Mucosa of descending colon (tissue), 3 donors: Measurements from ENCODE around the gene ADGRF3. TPM values are rescaled to one million over a fixed set of nuclear protein-coding genes. Genes with fewer than 3 reads are reported as not detected.
"Not testable (repeated sequence)": the region's sequence is repeated elsewhere in the genome, so short reads cannot be mapped to it uniquely, and the experiment has no call there.

Source experiments
- ATAC-seq: fragments of 200-7000 bp; cut with Tn5 transposase; one replicate; pipeline ENCODE4 v1.9.1; 2020; ENCODE audit warnings: mild to moderate bottlenecking, moderate library complexity
- DNase-seq, 3 donors: peaks; one replicate each; pipeline ENCODE4 v3.0.0-alpha.2; 2020
- H3K36me3 ChIP-seq: fragments of 200-600 bp; one replicate; pipeline ENCODE4 v1.8.0; 2021; ENCODE audit warnings: low read depth, mild to moderate bottlenecking
- H3K4me1 ChIP-seq: fragments of 200-600 bp; one replicate; pipeline ENCODE4 v1.8.0; 2021; ENCODE audit warnings: low read depth, mild to moderate bottlenecking
- H3K4me3 ChIP-seq: fragments of 200-600 bp; one replicate; pipeline ENCODE4 v1.8.0; 2021; ENCODE audit warnings: mild to moderate bottlenecking
- H3K9me3 ChIP-seq: fragments of 200-600 bp; one replicate; pipeline ENCODE4 v1.8.0; 2021; ENCODE audit warnings: mild to moderate bottlenecking
- intact Hi-C, 2 donors: fragments of 100-400 bp; cut with DNase I in 1 of 2; cut with micrococcal nuclease in 1 of 2; formaldehyde crosslinking; loops; one replicate each; pipeline versions ENCODE4 v1.11.0 to v1.11.1; 2022; cut with DNase I, micrococcal nuclease
- total RNA-seq, 3 donors: library from RNA; stranded (reverse); fragmentation: NEBNext Ultra II Directional in 2 of 3; extraction: Animal tissue kit (Norgen Biotek cat#: 25700) in 2 of 3; gene quantifications; one replicate each; pipeline versions ENCODE4 v1.2.1 to v1.2.4, GENCODE V29; 2021 to 2023
- TF ChIP-seq, protein P1 (sequence below): fragments of 200-600 bp; IDR thresholded peaks from one replicate; pipeline ENCODE4 v1.8.0; 2022; ENCODE audit warnings: antibody characterized with exemption, mild to moderate bottlenecking
- donor health status: DM: no; HTN: no; CAD: no; lungs with moderate emphysema.
- donor health status: DM: no; HTN: no; CAD: no.
- donor health status: DM: no; HTN: yes; CAD: no.

Gene ADGRF3
- total RNA-seq, 3 donors from 2014 or later = 0.13 to 0.77 (median 0.32) TPM

DNA sequence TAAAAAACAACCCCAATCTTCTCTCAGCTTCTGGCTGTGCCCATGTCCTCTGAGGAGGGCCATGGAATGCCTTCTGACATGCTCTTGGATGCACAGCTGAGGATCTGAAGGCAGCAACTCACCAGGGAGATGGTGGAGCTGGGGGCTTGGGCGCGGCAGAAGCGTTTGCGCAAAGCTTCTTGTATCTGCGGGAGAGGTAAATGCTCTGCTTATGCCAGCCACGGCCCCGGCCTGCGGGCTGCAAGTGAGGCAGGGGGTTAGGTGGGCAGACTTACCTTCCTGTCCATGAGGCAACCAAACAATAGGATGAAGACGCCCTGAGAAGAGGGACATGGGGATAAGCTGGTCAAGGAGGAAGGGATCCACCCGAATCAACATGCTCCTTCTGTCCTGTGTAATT, 36.7 kb downstream of the ADGRF3 start:
- intact Hi-C loops = no loop called here
- no peak for ATAC-seq

DNA sequence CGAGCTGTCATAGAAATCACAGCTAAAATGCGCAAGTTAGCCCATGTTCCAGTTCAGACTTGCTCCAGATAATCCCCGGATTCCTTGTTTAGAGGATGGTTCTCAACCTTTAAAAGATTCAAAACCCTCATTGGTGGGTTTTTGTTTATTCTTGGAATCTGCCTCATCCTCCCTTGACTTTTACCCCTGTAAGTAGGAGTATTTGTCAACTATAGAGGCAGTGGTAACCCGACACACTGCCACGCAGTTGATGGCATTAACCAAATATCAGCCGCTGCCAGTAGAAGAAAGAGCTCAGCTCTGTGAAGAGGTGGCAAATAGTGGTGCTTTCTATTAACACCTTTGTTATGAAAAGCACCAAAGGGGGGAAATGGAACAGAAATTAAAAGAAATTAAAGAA, 41.0 kb downstream of the ADGRF3 start:
- H3K4me3 ChIP-seq = no peak overlapping the region
- no peaks in the 10 kb centered on the region for H3K36me3 ChIP-seq
- ATAC-seq = no peak
- no peak for DNase-seq
- TF ChIP-seq, protein P1, sequence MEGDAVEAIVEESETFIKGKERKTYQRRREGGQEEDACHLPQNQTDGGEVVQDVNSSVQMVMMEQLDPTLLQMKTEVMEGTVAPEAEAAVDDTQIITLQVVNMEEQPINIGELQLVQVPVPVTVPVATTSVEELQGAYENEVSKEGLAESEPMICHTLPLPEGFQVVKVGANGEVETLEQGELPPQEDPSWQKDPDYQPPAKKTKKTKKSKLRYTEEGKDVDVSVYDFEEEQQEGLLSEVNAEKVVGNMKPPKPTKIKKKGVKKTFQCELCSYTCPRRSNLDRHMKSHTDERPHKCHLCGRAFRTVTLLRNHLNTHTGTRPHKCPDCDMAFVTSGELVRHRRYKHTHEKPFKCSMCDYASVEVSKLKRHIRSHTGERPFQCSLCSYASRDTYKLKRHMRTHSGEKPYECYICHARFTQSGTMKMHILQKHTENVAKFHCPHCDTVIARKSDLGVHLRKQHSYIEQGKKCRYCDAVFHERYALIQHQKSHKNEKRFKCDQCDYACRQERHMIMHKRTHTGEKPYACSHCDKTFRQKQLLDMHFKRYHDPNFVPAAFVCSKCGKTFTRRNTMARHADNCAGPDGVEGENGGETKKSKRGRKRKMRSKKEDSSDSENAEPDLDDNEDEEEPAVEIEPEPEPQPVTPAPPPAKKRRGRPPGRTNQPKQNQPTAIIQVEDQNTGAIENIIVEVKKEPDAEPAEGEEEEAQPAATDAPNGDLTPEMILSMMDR = no peak
- no peaks in the 10 kb centered on the region for H3K9me3 ChIP-seq
- intact Hi-C loops = no loop called here
- H3K4me1 ChIP-seq = no peaks in the 10 kb centered on the region

More for the DNA sequence above, 36.7 kb downstream of the ADGRF3 start:
- H3K4me3 ChIP-seq = no peak overlapping the region
- DNase-seq = no peak
- H3K9me3 ChIP-seq = no peaks in the 10 kb centered on the region
- TF ChIP-seq, protein P1 = no peak
- H3K36me3 ChIP-seq = no peaks in the 10 kb centered on the region
- no peaks in the 10 kb centered on the region for H3K4me1 ChIP-seq

DNA sequence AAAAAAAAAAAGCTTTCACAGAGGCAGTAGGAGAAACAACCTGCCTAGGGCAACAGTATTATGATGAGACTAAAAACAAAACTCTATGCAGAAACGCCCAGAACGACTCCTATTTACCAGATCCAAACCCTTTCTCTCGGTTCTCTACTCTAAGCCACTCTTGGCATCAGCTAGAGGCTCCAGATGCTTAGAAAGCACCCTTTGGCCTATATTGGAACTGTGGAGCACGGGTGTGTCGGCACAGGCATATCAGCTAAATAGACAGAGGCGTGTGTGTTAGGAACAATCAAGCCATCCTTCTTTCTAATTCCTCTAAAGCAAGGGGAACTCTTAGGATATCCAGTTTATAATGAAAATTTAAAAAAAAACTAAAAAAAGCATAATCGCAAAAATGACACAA, 41.5 kb downstream of the ADGRF3 start:
- ATAC-seq (peak; percentile 69), DNase-seq (peak in 1 of 3 donors; percentile 53)
- H3K9me3 ChIP-seq, H3K4me3 ChIP-seq, H3K4me1 ChIP-seq, H3K36me3 ChIP-seq, intact Hi-C loops: not testable (repeated sequence)

DNA sequence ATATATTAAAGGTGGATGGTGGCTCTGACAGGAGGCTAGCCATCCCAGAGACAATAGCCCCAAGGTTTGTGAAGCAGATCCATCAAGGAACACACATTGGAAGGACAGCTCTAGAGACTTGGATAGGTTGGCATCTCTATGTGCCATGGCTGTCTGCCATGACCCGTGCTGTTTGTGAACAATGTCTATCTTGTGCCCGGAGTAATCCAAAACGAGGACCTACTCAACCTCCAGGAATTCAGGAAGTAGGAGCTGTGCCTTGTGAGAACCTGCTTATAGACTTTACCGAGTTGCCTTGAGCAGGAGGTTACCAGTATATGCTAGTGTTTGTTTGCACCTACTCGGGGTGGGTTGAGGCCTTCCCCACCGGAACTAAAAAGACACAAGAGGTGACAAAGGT, 43.7 kb downstream of the ADGRF3 start:
- Histone ChIP-seq H3K9me3 (no peaks in the 10 kb centered on the region), H3K4me1 (peaks cover 8% of the 10 kb centered on the region), H3K36me3 (no peaks in the 10 kb centered on the region), H3K4me3 (no peak overlapping the region)
- ATAC-seq = no peak
- intact Hi-C loops = no loop called here
- no peak for DNase-seq
- TF ChIP-seq, protein P1 = no peak

DNA sequence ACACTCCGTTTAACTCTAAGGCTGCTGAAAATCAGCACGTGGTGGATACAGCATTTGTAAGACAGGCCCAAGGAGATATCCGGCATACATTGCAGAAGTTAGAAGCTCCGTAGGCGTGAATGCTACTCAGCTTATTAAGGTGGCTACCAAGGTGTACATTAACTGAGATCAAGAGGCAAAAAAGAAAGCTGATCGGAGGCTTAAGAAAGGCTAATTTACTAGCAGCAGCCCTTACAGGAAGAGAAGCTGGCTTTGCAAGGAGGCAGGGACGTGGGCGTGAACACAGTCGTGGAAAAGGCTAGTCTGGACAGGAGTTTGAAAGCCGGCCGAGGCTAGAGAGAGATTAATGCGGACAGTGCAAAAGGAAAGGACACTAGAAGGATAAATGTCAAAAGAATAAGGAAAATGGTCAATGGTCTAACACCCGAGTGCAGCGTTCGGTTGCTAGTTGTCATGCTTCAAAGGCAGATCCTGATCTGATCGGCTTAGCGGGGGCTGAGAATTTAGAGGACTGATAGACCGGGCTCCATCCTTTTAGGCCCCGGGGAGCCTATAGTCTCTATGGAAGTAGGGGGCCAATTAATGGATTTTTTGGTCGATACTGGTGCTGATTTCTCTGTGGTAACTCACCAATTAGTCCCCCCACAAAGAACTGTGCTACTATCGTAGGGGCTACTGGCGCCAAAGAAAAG, 46.2 kb downstream of the ADGRF3 start:
- intact Hi-C loops = no loop called here
- TF ChIP-seq, protein P1 = no peak
- ATAC-seq = peak; percentile 53
- Histone ChIP-seq H3K9me3 (no peaks in the 10 kb centered on the region), H3K36me3 (no peaks in the 10 kb centered on the region), H3K4me1 (peaks cover 8% of the 10 kb centered on the region), H3K4me3 (no peak overlapping the region)
- DNase-seq = peak in 2 of 3 donors; percentile 55 to 56

DNA sequence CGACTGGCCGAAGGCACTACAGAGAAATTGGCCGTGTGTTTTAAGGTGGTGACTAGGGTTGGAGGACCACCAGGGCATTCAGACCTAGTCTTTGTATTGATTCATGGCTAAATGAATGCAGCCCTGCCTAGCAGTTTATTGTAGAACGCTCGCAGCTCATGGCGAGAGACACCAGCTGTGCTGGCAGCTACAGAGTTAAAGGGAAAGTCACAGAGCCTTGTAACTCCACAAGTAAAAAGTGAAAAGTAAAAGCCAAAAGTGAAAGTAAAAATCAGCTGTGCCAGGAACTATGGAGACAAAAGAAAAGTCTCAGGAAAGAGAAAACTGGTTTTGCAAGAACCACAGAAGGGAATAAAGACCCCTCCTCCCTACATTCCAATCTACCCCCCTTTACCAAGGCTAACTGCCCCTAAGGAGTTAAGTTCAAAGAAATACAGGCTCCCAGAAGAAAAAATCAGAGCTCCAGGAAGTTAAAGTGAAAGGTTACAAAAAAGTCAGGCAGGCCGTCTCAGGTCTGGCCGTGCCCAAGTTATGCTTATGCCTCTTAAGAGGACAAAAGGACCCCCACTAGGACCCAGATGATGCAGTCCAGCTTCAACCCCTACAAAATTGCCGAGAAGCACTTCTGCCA, 47.0 kb downstream of the ADGRF3 start:
- intact Hi-C loops = no loop called here
- peak in 1 of 3 donors; percentile 56 for DNase-seq
- Histone ChIP-seq H3K4me3 (peak overlapping the region; percentile 15), H3K9me3 (no peaks in the 10 kb centered on the region), H3K4me1 (peaks cover 8% of the 10 kb centered on the region), H3K36me3 (no peaks in the 10 kb centered on the region)
- TF ChIP-seq, protein P1 = no peak
- peak; percentile 83 for ATAC-seq
